HG03558 (cell line): Measurements from ENCODE around the gene SDHA.

Experiments used
- ATAC-seq: cut with Tn5 transposase; IDR thresholded peaks from one replicate; pipeline ENCODE4 v1.9.1; 2021; ENCODE audit warnings: moderate number of reproducible peaks; ENCODE audit not compliant: unreplicated experiment; ENCODE audit errors: extremely low read depth

SDHA gene

DNA sequence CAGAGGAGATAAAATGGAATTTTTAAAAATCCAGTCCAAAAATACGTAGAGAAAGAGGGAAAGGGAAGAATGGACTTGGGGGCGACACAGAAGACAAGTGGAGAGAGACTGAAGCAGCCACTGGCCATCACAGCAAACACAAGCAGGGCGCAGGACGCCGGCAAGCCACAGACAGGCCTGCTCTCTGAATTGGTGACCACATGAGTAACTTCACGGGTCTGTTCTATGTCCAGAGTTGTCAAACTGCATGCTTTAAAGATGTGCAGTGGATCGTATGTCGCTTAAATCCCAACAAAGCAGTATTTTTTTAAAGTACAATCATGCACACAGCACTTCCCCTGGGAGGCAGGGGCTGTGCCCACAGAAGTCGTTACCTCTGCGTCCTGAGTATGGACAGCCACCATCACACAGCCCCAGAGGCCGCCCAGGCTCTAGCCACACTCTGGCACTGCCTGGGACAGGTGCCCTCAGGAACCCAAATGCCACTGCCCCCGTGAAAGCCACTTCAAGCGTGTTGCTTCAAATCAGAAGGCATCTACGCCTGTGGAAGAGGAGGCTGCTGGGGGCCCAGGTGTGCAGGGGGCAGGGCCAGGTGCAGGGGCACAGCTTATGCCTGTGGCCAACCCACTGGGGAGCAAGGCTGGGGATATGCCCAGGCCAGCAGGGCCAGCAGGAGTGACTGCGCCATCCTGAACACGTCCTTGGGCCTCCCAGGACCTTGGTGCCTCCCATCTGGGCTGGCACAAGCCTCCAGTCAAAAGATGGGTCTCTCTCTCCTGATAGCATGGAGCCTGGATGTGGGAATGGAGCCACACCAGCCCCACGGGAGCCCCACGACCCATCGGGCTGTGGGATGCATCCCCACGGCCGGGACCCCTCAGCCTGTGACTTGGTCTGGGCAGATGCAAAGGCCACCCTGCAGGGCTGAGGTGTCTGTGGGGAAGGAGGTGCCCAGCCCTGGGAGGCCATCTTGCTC lies 32.7 kb upstream of the SDHA start:
- no peak for ATAC-seq

DNA sequence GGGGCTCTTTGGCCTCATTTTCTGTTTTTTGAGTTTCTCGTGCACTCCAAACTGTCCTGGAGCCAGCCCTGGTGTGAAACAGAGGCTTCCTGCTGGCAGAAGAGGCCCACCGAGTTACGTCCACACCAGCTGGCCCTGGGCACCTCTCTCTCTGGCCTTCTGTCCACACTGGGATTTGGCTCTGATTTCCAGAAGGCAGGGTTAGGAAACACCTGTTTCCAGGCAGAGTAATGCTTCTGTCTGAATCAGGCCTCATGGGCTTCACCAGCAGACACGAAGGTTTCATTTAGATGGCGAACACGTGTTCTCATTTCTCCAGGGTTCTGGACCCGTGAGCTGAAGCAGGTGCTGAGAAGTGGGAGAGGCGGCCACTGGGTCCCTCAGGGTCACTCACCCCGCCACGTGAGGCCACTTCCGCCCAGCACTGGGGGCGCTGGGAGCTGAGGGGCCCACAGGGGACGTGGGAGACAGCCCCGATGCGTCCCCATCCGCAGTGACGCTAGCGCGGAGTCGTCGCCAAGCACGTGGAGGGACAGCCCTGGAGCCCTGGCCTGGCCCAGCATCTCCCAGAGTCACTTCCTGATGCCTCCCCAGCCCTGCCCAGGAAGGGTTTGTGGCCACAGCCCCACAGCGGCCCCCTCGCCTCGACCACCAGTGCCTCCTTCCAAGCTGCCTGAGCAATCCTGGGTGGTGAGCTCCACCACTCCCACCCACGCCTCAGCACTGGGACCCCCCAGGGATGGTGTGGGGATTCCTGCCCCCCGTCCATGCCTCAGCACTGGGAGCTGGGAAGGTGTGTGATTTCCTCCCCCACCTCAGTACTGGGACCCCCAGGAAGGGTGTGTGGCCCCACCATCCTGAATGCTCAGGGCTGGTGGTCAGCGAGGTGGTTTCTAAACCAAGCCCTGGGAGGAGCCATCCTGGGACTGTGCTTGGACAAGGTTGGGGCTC lies 31.8 kb upstream of the SDHA start:
- no peak for ATAC-seq

DNA sequence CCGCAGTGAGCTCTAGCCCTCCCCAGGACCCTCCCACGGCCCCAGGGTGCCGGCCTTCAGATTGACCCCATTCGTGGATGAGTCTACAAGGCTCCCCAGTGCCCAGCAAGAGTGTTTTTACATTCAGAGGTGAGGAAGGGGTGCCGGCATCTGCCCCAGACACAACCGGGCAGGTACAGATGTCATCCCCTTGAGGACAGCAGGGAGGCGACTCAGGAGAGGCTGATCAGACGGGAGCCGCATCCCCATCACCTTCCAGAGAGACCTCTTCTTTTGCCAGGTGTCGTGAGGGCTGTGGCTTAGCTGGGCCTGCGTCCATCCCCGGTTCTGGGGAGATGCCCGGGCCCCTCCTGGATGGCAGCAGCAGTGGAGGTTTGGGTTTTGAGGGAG lies 31.1 kb upstream of the SDHA start:
- ATAC-seq = no peak

DNA sequence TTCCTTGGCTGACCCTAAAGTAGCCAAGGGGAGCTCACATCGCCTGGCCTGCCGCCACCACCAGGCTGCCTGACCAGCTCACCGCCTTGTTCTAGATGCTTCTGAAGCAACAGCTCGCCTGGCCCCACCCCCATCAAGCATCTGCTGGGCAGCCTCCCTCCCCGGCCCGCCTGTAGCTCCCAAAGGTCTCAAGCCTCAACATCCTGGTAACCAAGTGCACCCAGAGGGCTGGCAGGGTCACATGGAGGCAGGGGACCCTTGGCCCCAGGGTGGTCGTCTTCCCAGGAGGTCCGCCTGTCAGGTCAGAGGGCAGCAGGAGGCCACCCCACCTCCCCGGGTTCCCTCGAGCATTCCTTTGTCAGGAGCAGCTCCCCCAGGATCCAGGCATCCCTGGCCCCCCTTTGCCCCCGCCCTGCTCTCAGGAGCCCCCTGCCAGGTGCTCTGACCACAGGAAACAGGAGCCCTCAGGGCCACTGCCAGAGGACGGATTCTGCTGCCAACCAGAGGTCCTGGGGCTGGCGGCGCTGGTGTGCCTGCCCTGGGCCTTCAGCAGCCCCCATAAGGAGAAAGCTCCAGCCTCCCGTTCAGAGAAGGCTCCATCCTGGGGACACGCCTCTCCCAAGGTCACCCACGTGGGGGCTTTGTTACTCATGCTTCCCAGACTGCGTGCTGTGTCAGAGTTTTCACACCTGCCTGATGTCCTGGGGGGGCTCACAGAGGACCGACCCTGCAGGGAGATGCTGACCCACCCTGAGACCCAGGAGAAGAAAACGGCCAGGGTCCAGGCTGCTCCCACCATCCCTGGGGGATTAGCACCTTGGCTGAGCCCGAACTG lies 30.3 kb upstream of the SDHA start:
- ATAC-seq = no peak

DNA sequence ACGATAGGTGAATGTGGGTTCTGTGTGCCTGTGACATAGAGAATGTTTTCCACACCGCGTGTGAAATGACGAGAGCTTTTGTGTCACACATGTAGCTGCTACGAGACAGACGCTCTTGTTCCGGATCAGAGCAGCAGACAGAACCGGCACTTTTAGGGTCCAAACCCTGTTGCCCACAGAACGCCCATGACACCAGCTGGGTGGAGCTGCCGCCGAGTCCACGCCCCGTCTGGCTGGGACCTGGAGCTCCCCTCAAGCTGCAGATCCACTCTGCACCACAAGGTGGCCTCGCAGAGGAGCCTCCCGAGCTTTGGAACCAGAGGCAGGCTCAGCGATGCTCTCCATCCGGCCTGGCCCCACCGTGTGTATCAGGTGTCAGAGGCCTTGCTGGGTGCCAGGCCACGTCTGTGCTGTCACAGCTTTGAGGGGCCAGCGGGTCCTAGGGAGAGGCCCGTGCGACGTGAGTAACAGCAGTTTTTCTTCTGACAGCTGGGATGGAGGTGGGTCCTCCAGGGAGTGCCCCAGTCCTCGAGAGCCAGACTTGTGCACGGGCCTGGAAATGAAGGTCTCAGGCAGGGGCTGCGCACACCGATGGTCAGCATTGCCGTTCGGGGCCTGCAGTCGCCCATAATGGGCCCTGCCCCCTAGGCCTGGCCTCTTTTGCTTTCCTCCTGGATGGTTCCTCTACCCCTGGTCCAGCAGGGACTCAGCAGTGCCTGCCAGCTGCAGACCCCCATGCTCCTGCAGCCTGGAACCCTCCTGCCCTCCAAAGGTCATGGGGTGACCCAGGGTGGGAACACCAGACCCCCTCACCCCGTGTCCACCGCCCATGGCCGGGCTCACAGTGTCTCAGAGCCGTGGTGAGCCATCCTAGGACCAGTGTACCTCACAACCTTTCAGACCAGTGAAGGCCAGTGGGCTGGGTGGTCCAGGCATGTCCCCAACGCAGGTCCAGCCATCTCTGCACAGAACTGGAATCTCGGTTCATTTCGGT lies 29.3 kb upstream of the SDHA start:
- ATAC-seq = peak; percentile 62

DNA sequence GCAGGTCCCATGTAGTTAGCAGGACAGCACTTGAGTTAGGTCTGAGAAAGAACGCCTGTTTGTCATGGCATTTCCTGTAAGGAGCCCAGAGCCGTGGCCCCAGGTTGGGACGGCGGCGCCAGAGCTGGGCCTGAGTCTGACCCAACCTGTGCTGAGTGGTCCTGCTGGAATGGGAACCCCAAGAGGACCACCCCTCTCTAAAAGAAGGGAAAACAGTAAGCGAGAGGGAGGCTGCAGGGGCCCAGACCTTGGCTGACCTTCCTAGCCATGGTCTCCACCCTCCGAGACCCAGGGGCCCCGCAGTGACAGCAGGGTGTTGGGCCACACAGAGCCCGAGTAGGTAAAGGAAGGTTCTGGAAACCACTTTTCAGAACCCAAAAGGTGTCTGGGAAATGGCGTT lies 28.6 kb upstream of the SDHA start:
- no peak for ATAC-seq

DNA sequence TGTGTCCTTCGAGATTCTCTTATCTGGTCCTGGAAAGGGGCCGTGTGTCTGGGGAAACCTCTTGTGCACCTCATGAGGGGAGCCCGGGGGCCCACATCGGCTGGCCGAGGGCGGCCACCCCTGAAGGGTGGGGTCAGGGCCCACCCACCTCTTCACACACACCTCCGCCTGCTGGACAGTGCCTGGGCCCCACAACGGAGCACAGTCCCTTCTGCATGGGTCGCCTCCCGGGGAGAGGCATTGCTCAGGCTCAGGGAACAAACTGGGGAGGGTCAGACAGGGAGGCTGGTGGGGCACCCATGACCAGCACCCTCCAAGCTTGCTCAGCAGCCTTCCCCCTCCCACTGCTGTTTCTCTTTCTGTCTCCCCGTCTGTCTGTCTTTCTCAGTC lies 28.1 kb upstream of the SDHA start:
- ATAC-seq = no peak

DNA sequence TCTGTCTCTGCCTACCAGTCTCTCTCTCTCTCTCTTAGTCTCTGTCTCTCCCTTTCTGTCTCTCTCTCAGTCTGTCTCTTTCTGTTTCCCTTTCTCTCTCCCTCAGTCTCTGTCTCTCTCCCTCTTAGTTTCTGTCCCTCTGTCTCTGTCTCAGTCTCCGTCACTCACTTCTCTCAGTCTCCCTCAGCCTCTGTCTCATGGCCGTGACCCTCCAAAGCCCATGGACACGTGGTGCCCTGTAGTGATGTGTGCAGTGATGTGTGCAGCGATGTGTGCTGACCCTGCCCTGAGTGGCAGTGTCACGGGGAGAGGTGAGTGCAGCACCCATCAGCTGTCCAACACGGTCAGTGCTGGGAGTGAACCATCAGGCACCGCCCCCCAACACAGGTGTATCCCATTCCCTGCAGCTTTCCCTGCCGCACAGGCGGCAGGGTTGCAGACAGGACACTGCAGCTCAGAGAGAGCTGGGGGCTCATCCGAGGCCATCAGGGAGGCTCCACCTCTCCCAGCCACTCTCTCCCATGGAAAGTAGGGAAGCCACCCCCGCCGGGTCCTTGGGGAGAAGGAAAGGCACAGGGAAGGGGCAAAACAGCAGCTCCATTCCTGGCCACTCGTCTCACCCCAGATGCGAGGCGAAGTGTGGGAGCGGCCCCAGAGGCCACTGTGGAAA lies 27.6 kb upstream of the SDHA start:
- no peak for ATAC-seq

DNA sequence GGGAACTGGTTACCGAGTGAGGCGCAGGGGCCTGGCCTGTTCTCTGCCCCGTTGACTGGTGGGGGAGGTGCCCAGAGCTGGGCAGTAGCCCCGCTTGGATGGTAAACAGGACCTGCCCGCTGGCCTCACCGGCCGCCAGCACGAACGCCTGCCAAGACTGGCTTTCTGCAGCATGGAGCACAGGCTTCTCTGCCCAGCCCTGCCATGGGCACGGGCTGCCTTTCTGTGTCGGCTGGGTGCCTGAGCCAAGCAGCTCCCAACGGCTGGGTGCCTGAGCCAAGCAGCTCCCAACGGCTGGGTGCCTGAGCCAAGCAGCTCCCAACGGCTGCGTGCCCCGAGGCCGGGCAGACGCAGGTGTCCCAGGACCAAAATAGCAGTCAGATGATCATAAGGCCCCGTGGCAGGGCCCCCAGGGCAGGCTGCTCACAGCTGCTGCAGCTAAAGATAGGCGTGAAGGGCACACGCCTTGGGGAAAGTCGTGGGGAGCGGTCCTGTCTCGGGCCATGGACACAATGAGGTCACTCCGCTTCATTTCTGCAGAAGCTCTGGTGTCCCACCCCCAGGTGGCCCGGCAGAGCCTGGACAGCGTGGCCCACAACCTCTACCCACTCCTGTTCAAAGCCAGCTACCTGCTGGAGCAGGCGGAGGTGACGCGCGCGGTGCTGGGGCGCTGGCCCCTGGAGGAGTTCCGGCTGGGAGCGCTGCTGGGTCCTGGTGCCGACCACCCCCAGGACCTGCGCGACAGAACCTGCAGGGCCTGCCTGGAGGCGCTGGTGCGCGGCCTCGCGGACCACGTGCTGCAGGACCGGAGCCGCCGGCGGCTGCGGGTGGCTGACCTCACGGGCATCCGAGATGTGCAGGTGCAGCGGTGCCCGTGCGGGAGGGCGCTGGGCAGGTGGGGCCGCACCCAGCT lies 26.8 kb upstream of the SDHA start, which contains the start of gene LRRC14B:
Gene LRRC14B, plus strand, starts transcription at position 460 of the 913 bp plus-strand sequence. Its CDS starts 44 bp downstream, at position 504.
- ATAC-seq = no peak

DNA sequence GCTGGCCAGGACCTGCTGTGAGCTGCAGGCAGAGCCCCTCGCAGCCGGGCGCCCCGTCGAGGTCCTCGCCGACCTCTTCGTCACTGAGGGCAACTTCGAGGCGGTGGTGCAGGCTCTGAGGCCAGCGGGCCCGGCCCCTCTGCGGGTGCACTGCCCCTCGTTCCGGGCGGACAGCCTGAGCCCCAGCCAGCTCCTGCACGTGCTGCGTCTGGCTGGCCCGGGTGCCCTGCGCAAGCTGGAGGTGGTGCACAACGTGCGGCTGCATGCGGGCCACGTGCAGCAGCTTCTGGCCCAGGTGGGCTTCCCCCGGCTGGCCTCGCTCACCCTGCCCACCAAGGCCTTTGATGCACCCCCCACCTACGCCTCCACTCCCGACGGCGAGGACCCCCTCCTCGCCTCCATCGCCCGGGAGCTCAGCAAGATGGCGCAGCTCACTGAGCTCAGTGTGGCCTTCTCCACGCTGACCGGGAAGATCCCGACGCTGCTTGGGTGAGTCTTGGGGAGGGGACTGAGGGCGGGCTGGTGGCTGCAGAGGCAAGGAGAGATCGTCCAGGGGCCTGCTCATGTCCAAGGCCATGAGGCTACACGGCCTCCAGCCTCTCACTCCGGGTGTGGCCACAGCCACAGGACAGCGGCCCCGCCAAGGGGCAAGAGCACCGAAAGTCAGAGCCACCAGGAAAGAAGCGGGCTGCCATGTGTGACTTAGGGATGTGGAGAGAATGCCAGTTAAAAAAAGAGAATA lies 26.0 kb upstream of the SDHA start:
- no peak for ATAC-seq

DNA sequence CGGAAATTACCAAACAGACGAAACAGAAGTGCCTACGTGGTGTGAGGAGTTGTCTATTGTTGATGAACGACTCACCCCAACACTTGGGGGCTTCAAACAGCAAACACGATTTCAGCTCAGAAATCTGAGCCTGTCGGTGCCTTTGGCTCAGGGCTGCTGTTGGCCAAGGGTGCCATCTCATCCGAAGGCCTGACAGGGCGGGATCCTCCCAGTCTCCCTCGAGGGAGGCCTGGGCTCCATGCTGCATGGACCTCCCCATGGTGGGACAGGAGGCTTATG lies 25.5 kb upstream of the SDHA start:
- ATAC-seq = no peak

DNA sequence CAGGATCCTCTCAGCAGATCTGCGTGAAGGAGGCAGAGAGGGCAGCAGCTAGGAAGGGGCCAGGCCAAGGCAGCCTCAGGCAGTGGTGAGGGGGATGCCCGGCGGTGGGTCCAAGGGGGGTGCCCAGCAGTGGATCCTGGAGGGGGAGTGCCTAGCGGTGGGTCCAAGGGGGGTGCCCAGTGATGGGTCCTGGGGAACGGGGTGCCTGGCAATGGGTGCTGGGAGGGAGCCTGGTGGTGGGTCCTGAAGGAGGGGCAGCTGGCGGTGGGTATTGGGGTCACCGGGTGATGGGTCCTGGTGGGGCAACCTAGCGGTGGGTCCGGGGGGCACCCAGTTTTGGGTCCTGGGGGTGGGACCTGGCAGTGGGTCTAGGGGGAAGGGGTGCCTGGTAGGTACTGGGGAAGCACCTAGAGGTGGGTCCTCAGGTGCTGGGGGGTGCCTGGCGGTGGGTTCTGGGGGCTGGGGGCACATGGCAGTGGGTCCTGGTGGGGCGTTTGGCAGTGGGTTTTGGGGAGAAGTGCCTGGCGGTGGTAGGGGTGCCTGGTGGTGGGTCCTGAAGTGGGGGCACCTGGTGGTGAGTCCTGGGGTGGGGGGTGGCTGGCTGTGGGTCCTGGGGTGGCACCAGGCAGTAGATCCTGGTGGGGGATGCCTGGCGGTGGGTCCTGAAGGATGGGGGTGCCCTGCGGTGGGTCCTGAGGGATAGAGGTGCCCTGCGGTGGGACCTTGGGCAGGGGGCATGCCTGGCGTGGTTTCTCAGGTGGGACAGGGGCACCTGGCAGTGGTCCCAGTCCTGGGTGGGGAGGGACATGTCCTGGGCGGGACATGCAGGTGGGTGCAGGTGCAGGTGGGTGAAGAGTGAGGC lies 24.9 kb upstream of the SDHA start:
- no peak for ATAC-seq

DNA sequence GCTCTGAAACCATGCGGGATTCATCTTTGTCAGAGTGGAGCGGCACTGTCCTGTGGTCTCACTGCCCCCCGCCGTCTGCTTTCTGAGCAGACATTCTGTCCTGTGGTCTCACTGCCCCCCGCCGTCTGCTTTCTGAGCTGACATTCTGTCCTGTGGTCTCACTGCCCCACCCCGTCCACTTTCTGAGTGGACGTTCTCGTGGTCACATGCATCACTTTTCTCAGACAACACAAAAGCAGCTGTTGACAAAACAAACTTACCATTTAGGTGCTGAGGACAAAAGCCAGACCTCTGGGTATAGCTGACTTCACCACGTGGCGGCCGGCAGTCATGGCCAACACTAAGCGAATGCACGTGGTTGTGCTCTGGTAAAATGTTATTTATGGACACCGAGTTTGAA lies 24.0 kb upstream of the SDHA start:
- no peak for ATAC-seq

DNA sequence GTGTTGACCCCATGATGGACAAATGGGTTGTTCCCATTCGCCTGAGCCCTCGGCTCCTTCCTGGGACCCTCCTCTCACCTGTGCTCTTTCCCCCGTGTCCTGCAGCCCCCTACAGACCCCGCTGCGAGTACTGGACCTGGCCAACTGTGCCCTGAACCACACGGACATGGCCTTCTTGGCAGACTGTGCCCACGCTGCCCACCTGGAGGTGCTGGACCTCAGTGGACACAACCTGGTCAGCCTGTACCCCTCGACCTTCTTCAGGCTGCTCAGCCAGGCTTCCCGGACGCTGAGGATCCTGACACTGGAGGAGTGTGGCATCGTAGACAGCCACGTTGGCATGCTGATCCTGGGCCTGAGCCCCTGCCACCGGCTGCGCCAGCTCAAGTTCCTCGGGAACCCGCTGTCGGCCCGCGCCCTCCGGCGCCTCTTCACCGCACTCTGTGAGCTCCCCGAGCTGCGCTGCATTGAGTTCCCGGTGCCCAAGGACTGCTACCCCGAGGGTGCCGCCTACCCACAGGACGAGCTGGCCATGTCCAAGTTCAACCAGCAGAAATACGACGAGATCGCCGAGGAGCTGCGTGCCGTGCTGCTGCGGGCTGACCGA lies 23.4 kb upstream of the SDHA start:
- ATAC-seq = no peak

DNA sequence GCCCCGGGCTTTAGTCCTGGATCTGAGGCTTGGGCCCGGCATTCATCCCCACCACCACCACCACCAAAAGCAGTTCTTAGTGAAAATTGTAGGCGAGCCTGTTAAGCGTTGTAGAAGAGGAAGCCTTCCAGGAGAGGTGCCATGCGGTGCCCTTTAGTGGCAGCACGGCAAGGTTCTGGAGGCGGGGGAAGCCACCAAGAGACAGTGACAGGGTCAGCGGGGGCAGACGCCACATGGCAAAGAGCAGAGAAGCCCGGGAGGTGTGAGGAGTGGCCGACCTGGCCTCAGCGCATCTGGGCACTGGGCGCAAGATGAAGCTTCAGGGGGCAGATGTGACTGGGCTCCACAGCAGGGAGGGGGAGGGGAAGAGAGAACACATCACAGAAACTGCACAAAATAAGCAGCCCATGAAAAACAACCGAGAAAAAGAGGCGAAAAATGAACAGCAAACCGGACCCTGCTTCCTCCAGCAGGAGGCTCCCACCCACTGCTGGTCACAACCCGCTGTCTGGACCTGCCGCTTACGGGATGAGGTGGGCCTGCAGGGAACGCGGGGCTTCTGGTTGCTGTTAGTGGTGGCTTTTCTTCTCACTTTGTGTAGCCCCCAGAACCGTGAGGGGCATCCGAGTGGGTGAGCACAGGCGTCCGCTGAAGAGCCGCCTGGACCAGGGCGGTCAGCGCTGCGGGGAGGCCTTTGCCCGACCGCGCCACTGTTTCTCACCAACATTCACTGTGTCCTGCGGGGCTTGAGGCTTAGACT lies 22.5 kb upstream of the SDHA start:
- no peak for ATAC-seq
